GF-D8 (cell line): ENCODE measurements around the gene GRIN3B.

Experiments used
- DNase-seq: peaks from one replicate; lab custom pipeline; 2025; lab: John Stamatoyannopoulos, UW

Gene GRIN3B

GRCh38 chr19:964761-965694 lies 35.2 kb upstream of the GRIN3B start:
- DNase-seq = no peak

GRCh38 chr19:966485-967088 lies 33.6 kb upstream of the GRIN3B start:
- no peak for DNase-seq

GRCh38 chr19:970695-971094 lies 29.5 kb upstream of the GRIN3B start:
- DNase-seq = peak; percentile 1

GRCh38 chr19:971795-972194 lies 28.4 kb upstream of the GRIN3B start:
- no peak for DNase-seq

- DNase-seq = no peak
These were observed 27.9 kb upstream of the GRIN3B start for GRCh38 chr19:972281-972680.

- DNase-seq = no peak
These were observed 26.3 kb upstream of the GRIN3B start for GRCh38 chr19:973726-974563.

- DNase-seq = no peak
These were observed 25.5 kb upstream of the GRIN3B start for GRCh38 chr19:974564-975257.

GRCh38 chr19:976476-976875 lies 23.7 kb upstream of the GRIN3B start:
- no peak for DNase-seq

GRCh38 chr19:977058-977464 lies 23.2 kb upstream of the GRIN3B start:
- no peak for DNase-seq

GRCh38 chr19:979318-979741 lies 20.9 kb upstream of the GRIN3B start:
- DNase-seq = no peak

GRCh38 chr19:980133-980998 lies 19.9 kb upstream of the GRIN3B start:
- DNase-seq = no peak

GRCh38 chr19:982567-983170 lies 17.6 kb upstream of the GRIN3B start:
- peak; percentile 20 for DNase-seq

- DNase-seq = peak; percentile 69
These were observed 15.9 kb upstream of the GRIN3B start, which contains the start of gene WDR18 for GRCh38 chr19:984165-984967. WDR18 (plus strand) TSS chr19:984345; CDS start chr19:984354, 9 bp downstream.

GRCh38 chr19:986083-986482 lies 14.1 kb upstream of the GRIN3B start:
- DNase-seq = no peak

- no peak for DNase-seq
These were observed 12.1 kb upstream of the GRIN3B start for GRCh38 chr19:988081-988480.

- DNase-seq = no peak
These were observed 11.7 kb upstream of the GRIN3B start for GRCh38 chr19:988510-988909.

GRCh38 chr19:989381-990081 lies 10.7 kb upstream of the GRIN3B start:
- DNase-seq = no peak

GRCh38 chr19:990119-990571 lies 10.1 kb upstream of the GRIN3B start:
- no peak for DNase-seq

GRCh38 chr19:990746-991145 lies 9.5 kb upstream of the GRIN3B start:
- DNase-seq = no peak
